Adipocyte (in vitro differentiated cells): ENCODE data around the gene GTF3C2.
A peak's percentile ranks its signal among the peaks of the same experiment; 100 is the strongest.
"Not testable (repeated sequence)": the region's sequence is repeated elsewhere in the genome, so short reads cannot be mapped to it uniquely, and the experiment has no call there.

Experiments used
- DNase-seq: peaks from one replicate; pipeline ENCODE4 v3.0.0-alpha.2; 2015; ENCODE audit warnings: low read depth
- H3K27me3 ChIP-seq: replicated peaks from 2 replicates; pipeline ENCODE4 v1.7.0; 2013; ENCODE audit warnings: mild to moderate bottlenecking, low read length, moderate library complexity; ENCODE audit not compliant: control insufficient read depth, insufficient read depth
- H3K36me3 ChIP-seq: 2 replicates; pipeline ENCODE4 v1.7.0; 2013; ENCODE audit warnings: low read length, mild to moderate bottlenecking, moderate library complexity; ENCODE audit not compliant: control insufficient read depth, insufficient read depth, severe bottlenecking
- H3K4me1 ChIP-seq: 2 replicates; pipeline ENCODE4 v1.7.0; 2013; ENCODE audit warnings: mild to moderate bottlenecking, low read length, moderate library complexity; ENCODE audit not compliant: control insufficient read depth, insufficient read depth
- H3K4me3 ChIP-seq: 2 replicates; pipeline ENCODE4 v1.7.0; 2013; ENCODE audit warnings: mild to moderate bottlenecking, low read length, moderate library complexity
- H3K9ac ChIP-seq: 2 replicates; pipeline ENCODE4 v1.7.0; 2013; ENCODE audit warnings: mild to moderate bottlenecking, low read length, moderate library complexity
- H3K9me3 ChIP-seq: 2 replicates; pipeline ENCODE4 v1.7.0; 2013; ENCODE audit warnings: mild to moderate bottlenecking, low read length, moderate library complexity; ENCODE audit not compliant: control insufficient read depth

Gene GTF3C2

GRCh38 chr2:27304488-27305240 is 51.9 kb downstream of the GTF3C2 start:
- Histone ChIP-seq H3K4me1 (peaks cover 3% of the 10 kb centered on the region), H3K36me3 (peaks cover 4% of the 10 kb centered on the region), H3K4me3 (no peak overlapping the region), H3K9me3 (peaks cover 6% of the 10 kb centered on the region), H3K27me3 (peaks cover 37% of the 10 kb centered on the region), H3K9ac (no peak overlapping the region)
- no peak for DNase-seq

DNA sequence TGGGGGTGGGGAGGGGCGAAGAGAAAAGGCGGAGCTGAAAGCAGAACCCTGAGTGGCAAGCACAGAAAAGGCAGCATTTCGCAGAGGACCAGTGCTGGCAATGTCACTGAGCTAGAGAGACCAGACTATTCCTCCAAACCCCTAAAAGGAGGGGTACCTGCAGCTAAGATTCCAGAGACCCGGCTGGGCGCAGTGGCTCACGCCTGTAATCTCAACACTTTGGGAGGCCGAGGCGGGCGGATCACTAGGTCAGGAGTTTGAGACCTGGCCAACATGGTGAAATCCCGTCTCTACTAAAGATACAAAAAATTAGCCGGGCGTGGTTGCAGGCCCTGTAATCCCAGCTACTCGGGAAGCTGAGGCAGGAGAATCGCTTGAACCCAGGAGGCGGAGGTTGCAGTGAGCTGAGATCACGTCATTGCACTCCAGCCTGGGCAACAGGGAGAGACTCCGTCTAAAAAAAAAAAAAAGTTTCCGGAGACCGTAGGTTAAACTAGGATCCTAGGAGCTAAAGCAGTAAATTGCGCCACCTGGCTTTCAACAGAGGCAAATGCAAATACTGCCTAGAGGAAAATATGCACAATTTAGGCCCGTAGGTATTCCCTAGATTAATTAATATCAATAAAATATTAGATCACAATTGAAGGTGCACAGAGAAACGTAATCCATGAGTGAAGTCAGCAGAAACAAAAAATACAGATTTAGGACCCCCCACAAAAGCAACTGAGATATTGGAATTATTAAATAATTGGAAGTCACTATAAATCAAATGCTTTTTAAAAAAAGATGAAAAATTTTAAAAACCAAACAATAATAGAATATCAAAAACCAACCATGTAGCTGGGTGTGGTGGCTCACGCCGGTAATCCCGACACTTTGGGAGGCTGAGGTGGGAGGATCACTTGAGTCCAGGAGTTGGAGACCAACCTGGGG is 53.2 kb downstream of the GTF3C2 start:
- peaks cover 3% of the 10 kb centered on the region for H3K4me1 ChIP-seq
- peak; percentile 94 for DNase-seq
- H3K27me3 ChIP-seq, result peaks cover 38% of the 10 kb centered on the region
- no peaks in the 10 kb centered on the region for H3K36me3 ChIP-seq
- peak overlapping the region; percentile 67 for H3K4me3 ChIP-seq
- H3K9ac ChIP-seq, result peak overlapping the region; percentile 56
- peaks cover 6% of the 10 kb centered on the region for H3K9me3 ChIP-seq

GRCh38 chr2:27300606-27301005 is 56.0 kb downstream of the GTF3C2 start:
- H3K4me1 ChIP-seq, H3K9ac ChIP-seq, DNase-seq, H3K36me3 ChIP-seq, H3K4me3 ChIP-seq, H3K9me3 ChIP-seq: not testable (repeated sequence)
- H3K27me3 ChIP-seq, result peaks cover 15% of the 10 kb centered on the region

GRCh38 chr2:27298391-27299080 is 58.0 kb downstream of the GTF3C2 start:
- Histone ChIP-seq H3K4me3 (no peak overlapping the region), H3K27me3 (peaks cover 5% of the 10 kb centered on the region), H3K9me3 (no peaks in the 10 kb centered on the region), H3K4me1 (peaks cover 1% of the 10 kb centered on the region), H3K36me3 (no peaks in the 10 kb centered on the region), H3K9ac (no peak overlapping the region)
- DNase-seq, result no peak

DNA sequence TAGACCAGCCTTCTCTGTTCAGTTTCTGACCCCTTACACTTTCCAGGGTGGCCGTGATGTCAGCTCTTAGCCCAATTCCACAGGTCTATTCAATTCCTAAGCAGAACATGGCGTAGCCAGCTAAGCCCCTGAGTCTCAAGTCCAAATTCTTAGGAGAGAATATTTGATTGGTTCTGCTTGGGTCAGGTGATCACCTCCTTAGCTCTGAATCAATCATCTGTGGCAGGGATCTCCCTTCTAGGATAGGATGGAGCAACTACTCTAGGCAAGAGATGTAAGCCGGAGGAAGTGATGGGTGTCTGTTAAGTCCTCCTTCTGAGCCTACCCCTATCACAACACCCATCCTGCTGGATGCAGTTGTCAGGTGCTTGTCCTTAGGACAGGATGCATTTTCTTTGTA is 59.4 kb downstream of the GTF3C2 start:
- no peak for DNase-seq
- H3K36me3 ChIP-seq, result no peaks in the 10 kb centered on the region
- H3K4me3 ChIP-seq, result no peak overlapping the region
- no peaks in the 10 kb centered on the region for H3K9me3 ChIP-seq
- H3K27me3 ChIP-seq, result peaks cover 5% of the 10 kb centered on the region
- peaks cover 9% of the 10 kb centered on the region for H3K4me1 ChIP-seq
- no peak overlapping the region for H3K9ac ChIP-seq

- no peaks in the 10 kb centered on the region for H3K9me3 ChIP-seq
- peak; percentile 46 for DNase-seq
- H3K27me3 ChIP-seq, result peaks cover 5% of the 10 kb centered on the region
- H3K36me3 ChIP-seq, result no peaks in the 10 kb centered on the region
- no peak overlapping the region for H3K9ac ChIP-seq
- H3K4me3 ChIP-seq, result no peak overlapping the region
- peaks cover 9% of the 10 kb centered on the region for H3K4me1 ChIP-seq
Measured at GRCh38 chr2:27296481-27296880, 60.1 kb downstream of the GTF3C2 start.

DNA sequence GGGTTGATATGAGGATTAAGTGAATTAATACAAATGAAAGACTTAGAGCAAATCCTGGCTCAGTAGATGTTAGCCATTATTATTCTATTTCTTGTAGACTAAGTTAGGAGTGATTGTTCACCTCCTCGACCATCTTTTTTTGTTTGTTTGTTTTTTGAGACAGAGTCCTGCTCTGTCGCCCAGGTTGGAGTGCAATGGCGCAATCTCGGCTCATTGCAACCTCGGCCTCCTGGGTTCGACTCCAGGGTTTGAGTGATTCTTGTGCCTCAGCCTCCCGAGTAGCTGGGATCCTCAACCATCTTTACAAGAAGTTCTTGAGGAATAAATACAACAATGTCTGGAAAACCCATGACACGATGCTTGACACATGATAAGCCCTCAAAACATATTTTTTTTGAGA is 61.6 kb downstream of the GTF3C2 start:
- peaks cover 9% of the 10 kb centered on the region for H3K27me3 ChIP-seq
- H3K9ac ChIP-seq, result no peak overlapping the region
- no peak overlapping the region for H3K4me3 ChIP-seq
- no peaks in the 10 kb centered on the region for H3K36me3 ChIP-seq
- DNase-seq, result no peak
- H3K4me1 ChIP-seq, result peaks cover 9% of the 10 kb centered on the region
- H3K9me3 ChIP-seq, result no peaks in the 10 kb centered on the region

GRCh38 chr2:27291865-27292264 is 64.7 kb downstream of the GTF3C2 start:
- Histone ChIP-seq H3K9me3 (no peaks in the 10 kb centered on the region), H3K4me3 (no peak overlapping the region), H3K36me3 (no peaks in the 10 kb centered on the region), H3K4me1 (peaks cover 9% of the 10 kb centered on the region), H3K9ac (no peak overlapping the region), H3K27me3 (peaks cover 11% of the 10 kb centered on the region)
- no peak for DNase-seq

DNA sequence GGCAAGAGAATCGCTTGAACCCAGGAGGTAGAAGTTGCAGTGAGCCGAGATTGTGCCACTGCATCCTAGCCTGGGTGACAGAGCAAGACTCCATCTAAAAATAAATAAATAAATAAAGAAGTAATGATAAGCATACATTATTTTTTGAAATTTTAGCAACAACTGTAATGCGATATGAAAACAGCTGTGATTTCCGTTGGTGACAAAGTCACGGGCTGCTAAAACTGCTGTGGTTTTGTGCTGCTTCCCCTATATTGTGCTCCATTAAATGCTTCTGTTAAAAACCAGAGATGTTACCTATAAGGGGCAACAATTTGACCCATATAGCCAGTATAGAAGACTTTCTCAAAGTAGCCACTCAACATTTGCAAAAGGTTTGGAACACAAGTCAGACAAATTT is 66.0 kb downstream of the GTF3C2 start:
- no peak overlapping the region for H3K4me3 ChIP-seq
- no peaks in the 10 kb centered on the region for H3K9me3 ChIP-seq
- DNase-seq, result no peak
- H3K9ac ChIP-seq, result no peak overlapping the region
- peaks cover 9% of the 10 kb centered on the region for H3K4me1 ChIP-seq
- H3K27me3 ChIP-seq, result peaks cover 19% of the 10 kb centered on the region
- no peaks in the 10 kb centered on the region for H3K36me3 ChIP-seq

DNA sequence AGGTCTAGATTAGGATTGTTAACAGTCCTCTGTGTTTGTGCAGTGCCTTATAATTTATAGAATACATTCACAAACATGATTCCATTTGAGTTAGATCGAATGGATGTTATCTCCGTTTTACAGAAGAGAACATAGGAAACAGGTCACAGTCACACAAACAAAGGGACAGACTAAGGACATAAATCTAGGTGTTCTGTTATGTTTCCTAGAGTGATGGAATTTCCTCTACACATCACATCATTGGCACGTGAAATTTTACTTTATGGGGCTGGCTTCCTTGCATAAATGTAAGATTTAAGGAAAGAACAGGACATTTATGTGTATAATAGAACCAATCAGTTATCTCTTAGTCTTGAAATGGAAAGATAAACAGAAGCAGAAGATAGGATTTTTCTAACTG is 68.0 kb downstream of the GTF3C2 start:
- DNase-seq, result no peak
- H3K27me3 ChIP-seq, result peaks cover 19% of the 10 kb centered on the region

DNA sequence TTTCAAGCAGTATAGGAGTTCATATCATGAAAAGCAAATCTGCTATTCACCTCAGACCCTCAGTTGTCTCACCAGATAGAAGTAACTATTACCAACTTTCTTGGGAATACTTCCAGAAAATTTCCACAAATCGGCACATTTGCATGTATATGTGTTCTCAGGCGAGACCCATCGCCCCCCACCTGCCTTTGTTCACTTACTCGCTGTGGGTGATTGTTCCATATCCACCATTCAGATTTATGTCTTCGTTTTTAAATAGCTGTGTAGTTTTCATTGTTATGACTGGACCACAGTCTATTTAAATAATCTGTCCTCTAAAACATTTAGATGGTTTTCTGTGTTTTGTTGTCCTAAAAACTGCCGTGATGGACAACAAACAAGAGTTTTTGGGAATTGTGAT is 71.1 kb downstream of the GTF3C2 start:
- Histone ChIP-seq H3K36me3 (no peaks in the 10 kb centered on the region), H3K4me1 (peaks cover 9% of the 10 kb centered on the region), H3K27me3 (peaks cover 21% of the 10 kb centered on the region), H3K9ac (no peak overlapping the region), H3K9me3 (no peaks in the 10 kb centered on the region), H3K4me3 (no peak overlapping the region)
- DNase-seq, result no peak

More for the DNA sequence above, 68.0 kb downstream of the GTF3C2 start:
- Histone ChIP-seq H3K9me3 (no peaks in the 10 kb centered on the region), H3K9ac (no peak overlapping the region), H3K4me3 (no peak overlapping the region), H3K36me3 (no peaks in the 10 kb centered on the region), H3K4me1 (peaks cover 8% of the 10 kb centered on the region)
